ENCODE results near the gene ASXL1.

GRCh38 chr20:32415494-32415893, 57.4 kb downstream of the ASXL1 start:
- TF ChIP-seq CTCF (IDR thresholded peaks at IDR 0.05) = no peak
- no peak for TF ChIP-seq POLR2AphosphoS5 (IDR thresholded peaks at IDR 0.05)
- TF ChIP-seq POLR2A (IDR thresholded peaks at IDR 0.05) = no peak
